ENCODE data around the gene TYSND1. TPM values are rescaled to one million over a fixed set of nuclear protein-coding genes. Genes with fewer than 3 reads are reported as not detected.

TYSND1 gene, protein sequence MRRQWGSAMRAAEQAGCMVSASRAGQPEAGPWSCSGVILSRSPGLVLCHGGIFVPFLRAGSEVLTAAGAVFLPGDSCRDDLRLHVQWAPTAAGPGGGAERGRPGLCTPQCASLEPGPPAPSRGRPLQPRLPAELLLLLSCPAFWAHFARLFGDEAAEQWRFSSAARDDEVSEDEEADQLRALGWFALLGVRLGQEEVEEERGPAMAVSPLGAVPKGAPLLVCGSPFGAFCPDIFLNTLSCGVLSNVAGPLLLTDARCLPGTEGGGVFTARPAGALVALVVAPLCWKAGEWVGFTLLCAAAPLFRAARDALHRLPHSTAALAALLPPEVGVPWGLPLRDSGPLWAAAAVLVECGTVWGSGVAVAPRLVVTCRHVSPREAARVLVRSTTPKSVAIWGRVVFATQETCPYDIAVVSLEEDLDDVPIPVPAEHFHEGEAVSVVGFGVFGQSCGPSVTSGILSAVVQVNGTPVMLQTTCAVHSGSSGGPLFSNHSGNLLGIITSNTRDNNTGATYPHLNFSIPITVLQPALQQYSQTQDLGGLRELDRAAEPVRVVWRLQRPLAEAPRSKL
- 10 to 100 TPM; 18.2 to 32.4 TPM for total RNA-seq

DNA sequence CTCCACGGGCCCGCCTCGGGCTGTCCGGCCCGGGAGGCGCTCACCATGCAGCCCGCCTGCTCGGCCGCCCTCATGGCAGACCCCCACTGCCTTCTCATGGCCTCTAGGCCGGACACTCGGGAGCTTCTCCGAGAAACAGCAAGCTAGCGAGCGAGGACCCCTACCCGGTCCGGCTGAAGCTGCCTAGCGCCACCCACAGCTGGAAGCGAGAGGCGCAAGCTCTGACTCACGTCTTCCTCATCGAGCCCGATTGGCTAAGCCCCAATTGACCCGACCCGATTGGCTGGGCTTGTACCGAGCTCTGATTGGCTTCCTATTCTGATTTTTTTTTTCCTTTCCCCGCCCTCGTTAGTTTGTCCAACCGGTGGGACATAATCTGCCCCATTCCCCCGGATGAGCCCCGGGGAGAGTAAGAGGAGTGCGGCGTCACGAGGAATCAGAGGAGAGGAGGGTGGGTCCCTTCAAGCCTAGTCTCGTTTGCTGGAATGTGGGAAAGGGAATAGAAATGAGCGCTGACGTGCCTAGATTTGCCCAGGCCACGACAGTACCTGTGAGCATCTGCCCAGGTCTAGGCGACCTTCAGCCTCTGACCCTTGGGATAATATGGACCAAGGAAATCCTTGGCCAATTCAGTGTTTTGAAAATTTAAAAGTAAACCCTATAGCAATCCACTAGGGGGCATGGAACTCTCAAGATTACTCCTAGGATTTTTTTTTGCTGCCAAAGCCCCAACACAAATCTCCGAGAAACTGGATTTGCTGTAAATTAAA is at the start of gene TYSND1:
TSS of gene TYSND1 (minus strand) at position 212 of the 770 bp plus-strand sequence. CDS start at position 98, 114 bp downstream.
- Histone ChIP-seq H3K4me1 (replicated peaks) (peaks cover 8% of the 10 kb centered on the region), H3K27ac (peak within 1 kb of the TSS; percentile 83 to 89), H3K36me3 (no peaks in the 10 kb centered on the region), H3K27me3 (replicated peaks; ENCODE audit: insufficient read depth) (no peaks in the 10 kb centered on the region), H3K9me3 (no peaks in the 10 kb centered on the region), H3K4me3 (peak within 1 kb of the TSS; percentile 51 to 69)
- TF ChIP-seq POLR2AphosphoS5 (IDR thresholded peaks at IDR 0.05) (peak; percentile 97), POLR2A (IDR thresholded peaks at IDR 0.05) (peak; percentile 93)
- TF ChIP-seq, protein P1, sequence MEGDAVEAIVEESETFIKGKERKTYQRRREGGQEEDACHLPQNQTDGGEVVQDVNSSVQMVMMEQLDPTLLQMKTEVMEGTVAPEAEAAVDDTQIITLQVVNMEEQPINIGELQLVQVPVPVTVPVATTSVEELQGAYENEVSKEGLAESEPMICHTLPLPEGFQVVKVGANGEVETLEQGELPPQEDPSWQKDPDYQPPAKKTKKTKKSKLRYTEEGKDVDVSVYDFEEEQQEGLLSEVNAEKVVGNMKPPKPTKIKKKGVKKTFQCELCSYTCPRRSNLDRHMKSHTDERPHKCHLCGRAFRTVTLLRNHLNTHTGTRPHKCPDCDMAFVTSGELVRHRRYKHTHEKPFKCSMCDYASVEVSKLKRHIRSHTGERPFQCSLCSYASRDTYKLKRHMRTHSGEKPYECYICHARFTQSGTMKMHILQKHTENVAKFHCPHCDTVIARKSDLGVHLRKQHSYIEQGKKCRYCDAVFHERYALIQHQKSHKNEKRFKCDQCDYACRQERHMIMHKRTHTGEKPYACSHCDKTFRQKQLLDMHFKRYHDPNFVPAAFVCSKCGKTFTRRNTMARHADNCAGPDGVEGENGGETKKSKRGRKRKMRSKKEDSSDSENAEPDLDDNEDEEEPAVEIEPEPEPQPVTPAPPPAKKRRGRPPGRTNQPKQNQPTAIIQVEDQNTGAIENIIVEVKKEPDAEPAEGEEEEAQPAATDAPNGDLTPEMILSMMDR (IDR thresholded peaks at IDR 0.05) = peak; percentile 53 to 95 (median 77)
- under 1% methylated on average over 31 of the region's 39 CpGs for WGBS
- intact Hi-C loops (cut with DNase I) = loop anchor here (2.0 kb wide), 1 partner anchor 24 kb away; the partner anchor contains the start of gene SAR1A
- peak; percentile 99 for DNase-seq (ENCODE audit: low spot score)

DNA sequence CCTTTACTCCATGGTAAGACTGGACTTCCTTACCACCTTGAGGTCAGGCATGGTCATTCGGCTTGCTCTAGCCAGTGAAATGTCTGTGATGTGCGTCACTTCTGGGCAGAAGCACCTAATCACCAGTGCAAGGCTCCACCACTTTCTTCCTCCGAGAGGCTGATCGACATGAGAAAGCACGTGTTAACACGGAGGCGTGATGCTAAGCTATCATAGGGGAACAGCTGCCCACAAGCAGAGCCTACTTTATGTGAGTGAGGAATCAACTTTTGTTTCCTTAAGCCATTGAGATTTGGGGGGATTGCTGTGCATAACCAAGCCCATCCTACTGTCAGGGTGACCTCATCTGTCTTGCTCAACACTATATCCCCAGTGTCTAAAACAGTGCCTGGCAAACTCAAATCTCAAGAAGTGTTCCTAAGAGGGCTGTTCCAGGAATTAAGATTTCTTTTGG is 46.9 kb upstream of the TYSND1 start:
- Histone ChIP-seq H3K9me3 (no peaks in the 10 kb centered on the region), H3K27me3 (replicated peaks; ENCODE audit: insufficient read depth) (no peaks in the 10 kb centered on the region), H3K27ac (no peak overlapping the region), H3K4me3 (no peak overlapping the region), H3K36me3 (no peaks in the 10 kb centered on the region), H3K4me1 (replicated peaks) (no peaks in the 10 kb centered on the region)
- WGBS = 98% methylated on average over 7 of the region's 7 CpGs
- TF ChIP-seq, protein P1 (IDR thresholded peaks at IDR 0.05) = no peak
- TF ChIP-seq POLR2AphosphoS5 (IDR thresholded peaks at IDR 0.05) (no peak), POLR2A (IDR thresholded peaks at IDR 0.05) (no peak)
- no peak for DNase-seq (ENCODE audit: low spot score)
- intact Hi-C loops (cut with DNase I) = no loop called here

DNA sequence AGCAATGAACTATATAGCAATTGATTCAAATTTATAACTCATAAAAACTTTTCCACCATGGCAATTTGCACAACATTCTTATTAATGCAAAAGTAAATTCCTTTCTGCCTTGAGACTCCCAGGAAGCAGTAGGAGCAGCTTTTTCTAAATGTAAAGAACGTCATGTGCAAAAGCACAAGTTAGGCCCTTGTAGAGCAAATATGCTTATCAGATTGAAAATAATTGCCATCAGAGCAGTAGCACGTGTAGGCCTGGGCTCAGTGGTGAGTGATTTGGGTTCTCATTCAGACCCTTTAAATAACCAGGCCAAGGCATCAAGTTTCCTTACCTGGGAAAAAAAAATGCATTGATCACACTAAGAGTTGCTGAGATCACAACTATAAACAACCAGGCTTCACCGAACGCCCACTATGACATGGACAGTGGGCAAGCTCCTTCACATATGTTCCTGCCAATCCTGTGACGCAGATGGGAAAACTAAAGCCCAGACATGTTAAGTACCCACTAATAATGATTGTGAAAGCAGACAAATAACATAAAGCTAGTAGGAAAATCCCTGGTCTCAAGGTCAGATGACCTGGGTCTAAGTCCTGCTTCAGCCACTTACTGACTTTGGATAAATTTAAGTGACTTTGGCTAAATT is 45.9 kb upstream of the TYSND1 start:
- Histone ChIP-seq H3K4me3 (no peak overlapping the region), H3K4me1 (replicated peaks) (no peaks in the 10 kb centered on the region), H3K36me3 (no peaks in the 10 kb centered on the region), H3K9me3 (no peaks in the 10 kb centered on the region), H3K27me3 (replicated peaks; ENCODE audit: insufficient read depth) (no peaks in the 10 kb centered on the region), H3K27ac (no peak overlapping the region)
- WGBS = 66% methylated on average over 5 of the region's 5 CpGs
- DNase-seq (ENCODE audit: low spot score) = peak; percentile 9
- intact Hi-C loops (cut with DNase I) = no loop called here
- TF ChIP-seq POLR2AphosphoS5 (IDR thresholded peaks at IDR 0.05) (peak; percentile 59), POLR2A (IDR thresholded peaks at IDR 0.05) (no peak)
- TF ChIP-seq, protein P1 (IDR thresholded peaks at IDR 0.05) = no peak

DNA sequence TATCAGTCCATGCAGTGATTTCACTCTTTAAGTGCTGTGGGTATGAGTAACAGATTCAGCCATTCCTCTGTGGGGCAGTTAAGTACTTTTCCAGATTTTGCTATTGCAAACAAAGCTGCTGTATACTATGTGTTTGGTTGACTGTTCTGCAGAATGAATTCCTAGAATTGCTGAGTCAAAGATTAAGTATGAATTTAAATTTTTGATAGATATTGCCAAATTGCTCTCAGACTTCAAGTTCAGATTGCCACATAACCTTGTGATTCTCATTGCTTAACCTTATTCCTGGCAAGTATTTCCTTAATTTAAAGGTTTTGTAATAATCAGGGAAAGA is 45.4 kb upstream of the TYSND1 start:
- H3K27ac ChIP-seq = no peak overlapping the region
- H3K4me1 ChIP-seq (replicated peaks) = no peaks in the 10 kb centered on the region
- DNase-seq (ENCODE audit: low spot score) = no peak
- no peaks in the 10 kb centered on the region for H3K27me3 ChIP-seq (replicated peaks; ENCODE audit: insufficient read depth)
- H3K4me3 ChIP-seq = no peak overlapping the region
- TF ChIP-seq POLR2AphosphoS5 (IDR thresholded peaks at IDR 0.05) (no peak), POLR2A (IDR thresholded peaks at IDR 0.05) (no peak)
- TF ChIP-seq, protein P1 (IDR thresholded peaks at IDR 0.05) = no peak
- intact Hi-C loops (cut with DNase I) = no loop called here
- no peaks in the 10 kb centered on the region for H3K36me3 ChIP-seq
- no peaks in the 10 kb centered on the region for H3K9me3 ChIP-seq

All from prostate gland (tissue), 2 donors.